Activated T-cell treated with anti-CD3 and anti-CD28 coated beads, Interleukin-2, amount 50 U/mL, for 4 hours (primary cell): ENCODE measurements around the gene CEACAM7. TPM values are rescaled to one million over a fixed set of nuclear protein-coding genes. Genes with fewer than 3 reads are reported as not detected.
"Not testable (repeated sequence)": the region's sequence is repeated elsewhere in the genome, so short reads cannot be mapped to it uniquely, and the experiment has no call there.

Experiments
- ATAC-seq, 2 donors: fragments of 200-7000 bp; cut with Tn5 transposase; one replicate each; pipeline ENCODE4 v1.10.0; 2021
- DNase-seq: peaks from one replicate; pipeline ENCODE4 v3.0.0-alpha.2; 2020
- H3K27me3 Mint-ChIP-seq: one replicate; pipeline ENCODE4 v1.8.0; 2021; ENCODE audit warnings: low read depth, mixed read lengths
- H3K36me3 Mint-ChIP-seq: one replicate; pipeline ENCODE4 v1.8.0; 2022; ENCODE audit warnings: mixed read lengths; ENCODE audit not compliant: insufficient read depth
- H3K4me1 Mint-ChIP-seq: one replicate; pipeline ENCODE4 v1.8.0; 2021; ENCODE audit warnings: low read depth, mixed read lengths
- H3K4me3 Mint-ChIP-seq: one replicate; pipeline ENCODE4 v1.8.0; 2021; ENCODE audit warnings: mild to moderate bottlenecking, moderate library complexity, mixed read lengths
- H3K9me3 Mint-ChIP-seq: one replicate; pipeline ENCODE4 v1.8.0; 2021; ENCODE audit warnings: mixed read lengths
- total RNA-seq, 3 donors: library from RNA; stranded (reverse); gene quantifications; one replicate each; pipeline ENCODE4 v1.2.1, GENCODE V29; 2021

CEACAM7 gene
- total RNA-seq, 3 donors from 2014 or later: 0.25 TPM; not detected in 2

- DNase-seq: no peak
- peaks cover 51% of the 10 kb centered on the region for H3K27me3 Mint-ChIP-seq
- ATAC-seq: no peak
- H3K4me1 Mint-ChIP-seq: no peaks in the 10 kb centered on the region
- H3K4me3 Mint-ChIP-seq: no peak overlapping the region
- no peaks in the 10 kb centered on the region for H3K36me3 Mint-ChIP-seq
- H3K9me3 Mint-ChIP-seq: peaks cover 15% of the 10 kb centered on the region
Observed at GRCh38 chr19:41694831-41695635, 7.0 kb upstream of the CEACAM7 start.

- peaks cover 15% of the 10 kb centered on the region for H3K9me3 Mint-ChIP-seq
- no peak overlapping the region for H3K4me3 Mint-ChIP-seq
- H3K36me3 Mint-ChIP-seq: no peaks in the 10 kb centered on the region
- DNase-seq (no peak), ATAC-seq (no peak)
- H3K4me1 Mint-ChIP-seq: no peaks in the 10 kb centered on the region
- H3K27me3 Mint-ChIP-seq: peaks cover 51% of the 10 kb centered on the region
Observed at GRCh38 chr19:41694196-41694595, 6.1 kb upstream of the CEACAM7 start.

GRCh38 chr19:41691268-41691970, 3.3 kb upstream of the CEACAM7 start:
- no peak for DNase-seq

GRCh38 chr19:41690801-41691065, 2.7 kb upstream of the CEACAM7 start:
- no peaks in the 10 kb centered on the region for H3K4me1 Mint-ChIP-seq
- no peak for ATAC-seq
- H3K4me3 Mint-ChIP-seq: no peak overlapping the region
- peaks cover 33% of the 10 kb centered on the region for H3K27me3 Mint-ChIP-seq
- peaks cover 15% of the 10 kb centered on the region for H3K9me3 Mint-ChIP-seq
- DNase-seq: no peak
- H3K36me3 Mint-ChIP-seq: no peaks in the 10 kb centered on the region

More at GRCh38 chr19:41691268-41691970, 3.3 kb upstream of the CEACAM7 start:
- H3K9me3 Mint-ChIP-seq: peaks cover 15% of the 10 kb centered on the region
- no peaks in the 10 kb centered on the region for H3K4me1 Mint-ChIP-seq
- H3K4me3 Mint-ChIP-seq: no peak overlapping the region
- ATAC-seq: peak; percentile 37 to 54
- H3K36me3 Mint-ChIP-seq: no peaks in the 10 kb centered on the region
- peaks cover 40% of the 10 kb centered on the region for H3K27me3 Mint-ChIP-seq

GRCh38 chr19:41689993-41690800, 2.1 kb upstream of the CEACAM7 start:
- DNase-seq: no peak
- no peak overlapping the region for H3K4me3 Mint-ChIP-seq
- no peak for ATAC-seq
- no peaks in the 10 kb centered on the region for H3K4me1 Mint-ChIP-seq
- peaks cover 15% of the 10 kb centered on the region for H3K9me3 Mint-ChIP-seq
- no peaks in the 10 kb centered on the region for H3K36me3 Mint-ChIP-seq
- peaks cover 29% of the 10 kb centered on the region for H3K27me3 Mint-ChIP-seq

- Mint-ChIP-seq H3K36me3 (no peaks in the 10 kb centered on the region), H3K9me3 (peaks cover 15% of the 10 kb centered on the region), H3K27me3 (peaks cover 30% of the 10 kb centered on the region), H3K4me3 (no peak overlapping the region), H3K4me1 (no peaks in the 10 kb centered on the region)
- DNase-seq: no peak
- ATAC-seq: no peak
Observed at GRCh38 chr19:41688687-41689086, 617 bp upstream of the CEACAM7 start.

- no peak for ATAC-seq
- H3K4me3 Mint-ChIP-seq: no peak overlapping the region
- DNase-seq: no peak
- H3K9me3 Mint-ChIP-seq: peaks cover 5% of the 10 kb centered on the region
- H3K27me3 Mint-ChIP-seq: peaks cover 29% of the 10 kb centered on the region
- H3K36me3 Mint-ChIP-seq: no peaks in the 10 kb centered on the region
- H3K4me1 Mint-ChIP-seq: no peaks in the 10 kb centered on the region
Observed at GRCh38 chr19:41687419-41687818, 651 bp downstream of the CEACAM7 start.

GRCh38 chr19:41682437-41682836, 5.6 kb downstream of the CEACAM7 start:
- Mint-ChIP-seq H3K4me1 (no peaks in the 10 kb centered on the region), H3K27me3 (peaks cover 39% of the 10 kb centered on the region), H3K9me3 (no peaks in the 10 kb centered on the region), H3K4me3 (no peak overlapping the region), H3K36me3 (no peaks in the 10 kb centered on the region)
- no peak for ATAC-seq
- DNase-seq: no peak

GRCh38 chr19:41671486-41671885, 16.6 kb downstream of the CEACAM7 start:
- ATAC-seq (no peak), DNase-seq (no peak)

GRCh38 chr19:41670755-41671154, 17.3 kb downstream of the CEACAM7 start:
- Mint-ChIP-seq H3K36me3 (no peaks in the 10 kb centered on the region), H3K9me3 (peaks cover 9% of the 10 kb centered on the region), H3K4me3 (no peak overlapping the region), H3K27me3 (peaks cover 54% of the 10 kb centered on the region), H3K4me1 (no peaks in the 10 kb centered on the region)
- ATAC-seq: no peak
- no peak for DNase-seq

More at GRCh38 chr19:41671486-41671885, 16.6 kb downstream of the CEACAM7 start:
- peaks cover 55% of the 10 kb centered on the region for H3K27me3 Mint-ChIP-seq
- no peak overlapping the region for H3K4me3 Mint-ChIP-seq
- peaks cover 5% of the 10 kb centered on the region for H3K9me3 Mint-ChIP-seq
- no peaks in the 10 kb centered on the region for H3K36me3 Mint-ChIP-seq
- H3K4me1 Mint-ChIP-seq: no peaks in the 10 kb centered on the region

GRCh38 chr19:41668315-41668714, 19.8 kb downstream of the CEACAM7 start:
- no peak for ATAC-seq
- Mint-ChIP-seq H3K4me3 (no peak overlapping the region), H3K27me3 (peaks cover 50% of the 10 kb centered on the region), H3K36me3 (no peaks in the 10 kb centered on the region), H3K4me1 (no peaks in the 10 kb centered on the region), H3K9me3 (peaks cover 22% of the 10 kb centered on the region)
- no peak for DNase-seq

GRCh38 chr19:41666075-41666474, 22.0 kb downstream of the CEACAM7 start:
- H3K4me3 Mint-ChIP-seq: no peak overlapping the region
- no peaks in the 10 kb centered on the region for H3K36me3 Mint-ChIP-seq
- peaks cover 22% of the 10 kb centered on the region for H3K9me3 Mint-ChIP-seq
- peaks cover 40% of the 10 kb centered on the region for H3K27me3 Mint-ChIP-seq
- no peaks in the 10 kb centered on the region for H3K4me1 Mint-ChIP-seq
- ATAC-seq (no peak), DNase-seq (no peak)

- Mint-ChIP-seq H3K4me1 (peaks cover 8% of the 10 kb centered on the region), H3K9me3 (peaks cover 22% of the 10 kb centered on the region), H3K27me3 (peaks cover 51% of the 10 kb centered on the region), H3K36me3 (no peaks in the 10 kb centered on the region), H3K4me3 (no peak overlapping the region)
- ATAC-seq (no peak), DNase-seq (no peak)
Observed at GRCh38 chr19:41657157-41657556, 30.9 kb downstream of the CEACAM7 start.

GRCh38 chr19:41656756-41657155, 31.3 kb downstream of the CEACAM7 start:
- peak; percentile 18 to 32 for ATAC-seq
- H3K4me1 Mint-ChIP-seq, H3K4me3 Mint-ChIP-seq, DNase-seq, H3K36me3 Mint-ChIP-seq: not testable (repeated sequence)
- Mint-ChIP-seq H3K9me3 (peaks cover 22% of the 10 kb centered on the region), H3K27me3 (peaks cover 51% of the 10 kb centered on the region)
